H9 (cell line): Measurements from ENCODE around the gene NFXL1. TPM values are rescaled to one million over a fixed set of nuclear protein-coding genes. Genes with fewer than 3 reads are reported as not detected.

Experiments
- DNase-seq: peaks from one replicate; pipeline ENCODE4 v3.0.0-alpha.2; 2017
- H2AFZ ChIP-seq: one replicate; pipeline ENCODE4 v1.6.1; 2013; ENCODE audit warnings: mild to moderate bottlenecking, low read length, control low read depth, moderate library complexity
- H2AK5ac ChIP-seq: 2 replicates; pipeline ENCODE4 v1.6.1; 2013; ENCODE audit warnings: low read length, control low read depth, mixed read lengths; ENCODE audit not compliant: insufficient read length
- H2BK120ac ChIP-seq: one replicate; pipeline ENCODE4 v1.6.1; 2013; ENCODE audit warnings: low read depth, mild to moderate bottlenecking, low read length, control low read depth, inconsistent platforms; ENCODE audit not compliant: poor library complexity, severe bottlenecking
- H2BK12ac ChIP-seq: 2 replicates; pipeline ENCODE4 v1.6.1; 2013; ENCODE audit warnings: low read length, control low read depth, mixed read lengths, low read depth; ENCODE audit not compliant: insufficient read length
- H2BK15ac ChIP-seq: 2 replicates; pipeline ENCODE4 v1.6.1; 2013; ENCODE audit warnings: low read depth, low read length, control low read depth
- H2BK20ac ChIP-seq: one replicate; pipeline ENCODE4 v1.6.1; 2013; ENCODE audit warnings: low read depth, mild to moderate bottlenecking, low read length, control low read depth, inconsistent platforms; ENCODE audit not compliant: poor library complexity, severe bottlenecking
- H2BK5ac ChIP-seq: 2 replicates; pipeline ENCODE4 v1.6.1; 2013; ENCODE audit warnings: low read length, control low read depth, mixed read lengths; ENCODE audit not compliant: insufficient read length
- H3K14ac ChIP-seq: 2 replicates; pipeline ENCODE4 v1.6.1; 2013; ENCODE audit warnings: low read length, control low read depth; ENCODE audit not compliant: insufficient read depth
- H3K18ac ChIP-seq: 2 replicates; pipeline ENCODE4 v1.6.1; 2013; ENCODE audit warnings: low read depth, mild to moderate bottlenecking, mixed read lengths, low read length, control low read depth; ENCODE audit not compliant: insufficient read length
- H3K23ac ChIP-seq: 2 replicates; pipeline ENCODE4 v1.6.1; 2013; ENCODE audit warnings: low read length, control low read depth, mixed read lengths, low read depth; ENCODE audit not compliant: insufficient read length
- H3K23me2 ChIP-seq: 2 replicates; pipeline ENCODE4 v1.6.1; 2013; ENCODE audit warnings: low read depth, mild to moderate bottlenecking, mixed read lengths, low read length, control low read depth; ENCODE audit not compliant: insufficient read length, poor library complexity, severe bottlenecking
- H3K27ac ChIP-seq: 2 replicates; pipeline ENCODE4 v1.5.1; 2013; ENCODE audit warnings: low read length, control low read depth, mixed read lengths, low read depth; ENCODE audit not compliant: insufficient read length
- H3K27me3 ChIP-seq: 2 replicates; pipeline ENCODE4 v1.6.1; 2013; ENCODE audit warnings: low read length, control low read depth, inconsistent platforms; ENCODE audit not compliant: insufficient read depth
- H3K4ac ChIP-seq: 2 replicates; pipeline ENCODE4 v1.6.1; 2013; ENCODE audit warnings: low read depth, mild to moderate bottlenecking, control low read depth, inconsistent platforms, low read length, moderate library complexity
- H3K4me1 ChIP-seq: 2 replicates; pipeline ENCODE4 v1.6.1; 2013; ENCODE audit warnings: low read length, control low read depth, inconsistent platforms; ENCODE audit not compliant: insufficient read depth
- H3K4me2 ChIP-seq: 2 replicates; pipeline ENCODE4 v1.6.1; 2013; ENCODE audit warnings: low read length, control low read depth, mixed read lengths; ENCODE audit not compliant: insufficient read length, insufficient read depth
- H3K56ac ChIP-seq: 2 replicates; pipeline ENCODE4 v1.6.1; 2013; ENCODE audit warnings: low read depth, mild to moderate bottlenecking, mixed read lengths, low read length, control low read depth; ENCODE audit not compliant: insufficient read length
- H3K79me1 ChIP-seq: 2 replicates; pipeline ENCODE4 v1.6.1; 2013; ENCODE audit warnings: low read depth, mild to moderate bottlenecking, moderate library complexity, low read length, control low read depth, inconsistent platforms; ENCODE audit not compliant: insufficient read depth, poor library complexity, severe bottlenecking
- H3K79me2 ChIP-seq: 2 replicates; pipeline ENCODE4 v1.6.1; 2013; ENCODE audit warnings: low read length, control low read depth, inconsistent platforms; ENCODE audit not compliant: insufficient read depth
- H3K9ac ChIP-seq: 2 replicates; pipeline ENCODE4 v1.6.1; 2013; ENCODE audit warnings: low read length, control low read depth, mixed read lengths; ENCODE audit not compliant: insufficient read length; ENCODE audit errors: extremely low read depth
- H3K9me3 ChIP-seq: one replicate; pipeline ENCODE4 v1.6.1; 2013; ENCODE audit warnings: low read depth, low read length, inconsistent platforms; ENCODE audit not compliant: control insufficient read depth
- H3T11ph ChIP-seq: one replicate; pipeline ENCODE4 v1.6.1; 2013; ENCODE audit warnings: mild to moderate bottlenecking, low read length, control low read depth, inconsistent platforms
- H4K20me1 ChIP-seq: one replicate; pipeline ENCODE4 v1.6.1; 2013; ENCODE audit not compliant: control insufficient read depth, insufficient read length, insufficient read depth
- H4K5ac ChIP-seq: 2 replicates; pipeline ENCODE4 v1.6.1; 2013; ENCODE audit warnings: low read depth, mild to moderate bottlenecking, mixed read lengths, low read length, control low read depth; ENCODE audit not compliant: insufficient read length
- H4K8ac ChIP-seq: replicated peaks from 2 replicates; pipeline ENCODE4 v1.6.1; 2013; ENCODE audit warnings: low read length, control low read depth, mixed read lengths, low read depth; ENCODE audit not compliant: insufficient read length
- H4K91ac ChIP-seq: 2 replicates; pipeline ENCODE4 v1.6.1; 2013; ENCODE audit warnings: low read depth, mild to moderate bottlenecking, moderate library complexity, mixed read lengths, low read length, control low read depth; ENCODE audit not compliant: insufficient read length
- H3K27ac Mint-ChIP-seq, 3 experiments: 2 replicates in 2 of 3; 3 replicates in 1 of 3; pipeline ENCODE4 v1.8.0; 2020 to 2021; ENCODE audit warnings: mixed read lengths in 3 of 3, mild to moderate bottlenecking in 1 of 3, moderate library complexity in 1 of 3
- H3K27me3 Mint-ChIP-seq: 2 replicates; pipeline ENCODE4 v1.8.0; 2021; ENCODE audit warnings: low read depth, mild to moderate bottlenecking, moderate library complexity, mixed read lengths
- H3K36me3 Mint-ChIP-seq, 3 experiments: 2 replicates in 2 of 3; 3 replicates in 1 of 3; pipeline ENCODE4 v1.8.0; 2020 to 2021; ENCODE audit warnings: low read depth in 3 of 3, mixed read lengths in 3 of 3; ENCODE audit not compliant: insufficient read depth in 1 of 3
- H3K4me1 Mint-ChIP-seq, 2 experiments: 2 replicates each; pipeline ENCODE4 v1.8.0; 2020; ENCODE audit warnings: mixed read lengths in 2 of 2
- H3K4me3 Mint-ChIP-seq, 2 experiments: 2 replicates in 1 of 2; 3 replicates in 1 of 2; pipeline ENCODE4 v1.8.0; 2020 to 2021; ENCODE audit warnings: mild to moderate bottlenecking in 2 of 2, mixed read lengths in 2 of 2, moderate library complexity in 1 of 2
- H3K9me3 Mint-ChIP-seq, 2 experiments: 2 replicates in 1 of 2; 3 replicates in 1 of 2; pipeline ENCODE4 v1.8.0; 2020; ENCODE audit warnings: mild to moderate bottlenecking in 2 of 2, mixed read lengths in 2 of 2, moderate library complexity in 1 of 2
- WGBS: extraction: QIAGEN DNeasy Blood & Tissue Kit; methylation state at CpG from one replicate; pipeline ENCODE4 v1.1.7; 2013; ENCODE audit warnings: missing lambda C conversion rate, low lambda C conversion rate, mixed read lengths; ENCODE audit not compliant: insufficient read length; ENCODE audit errors: extremely low coverage; 5-methylcytosine and 5-hydroxymethylcytosine counted together
- total RNA-seq: library from RNA; stranded (reverse); gene quantifications from 2 replicates; pipeline ENCODE4 v1.2.1, GENCODE V29; 2021
- TF ChIP-seq, protein P1 (sequence below): fragments of 200-600 bp; sonication (generic); conservative IDR thresholded peaks from 3 replicates; pipeline ENCODE4 v1.8.0; 2021; ENCODE audit warnings: antibody characterized with exemption, mild to moderate bottlenecking

NFXL1 gene
- total RNA-seq, 1 experiment from 2014 or later = 33.8 TPM

DNA sequence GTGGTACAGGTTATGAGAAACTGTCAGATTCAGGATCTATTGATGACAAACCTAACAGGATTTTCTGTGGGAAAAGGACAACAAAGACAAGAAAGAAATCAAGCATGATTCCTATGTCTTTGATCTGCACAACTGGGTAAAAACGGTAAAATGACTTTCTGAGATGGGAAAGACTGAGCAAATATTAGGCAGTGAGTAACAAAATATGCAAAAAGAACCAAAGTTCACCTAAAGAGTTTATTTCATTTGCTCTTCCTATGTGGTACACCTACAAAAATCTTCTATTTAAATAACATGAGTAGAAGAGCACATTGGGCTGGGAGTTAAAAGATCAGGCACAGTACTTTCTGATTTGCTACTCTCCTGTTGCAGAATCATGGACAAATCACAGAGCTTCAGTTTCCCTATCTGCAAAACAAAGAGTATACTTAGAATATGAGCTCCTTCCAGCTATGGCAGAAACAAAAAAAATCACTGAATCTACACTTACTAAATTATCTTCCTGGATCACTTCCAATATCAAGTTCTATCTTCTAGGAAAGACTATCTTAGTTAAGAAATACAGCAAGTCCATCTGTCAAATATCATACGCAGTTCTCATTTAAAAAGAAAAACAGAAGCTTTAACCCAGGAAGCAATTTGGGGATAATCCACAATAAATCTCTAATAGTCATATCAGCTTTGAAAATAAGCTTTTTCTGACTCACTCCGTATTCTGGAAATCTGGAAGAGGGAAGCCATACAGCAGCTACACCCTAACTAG, 37.4 kb downstream of the NFXL1 start:
- no peaks in the 10 kb centered on the region for H3K23me2 ChIP-seq
- peaks cover 53 to 77% (median 73%) of the 10 kb centered on the region in 3 experiments for H3K36me3 Mint-ChIP-seq
- no peak overlapping the region for H3K27ac Mint-ChIP-seq
- no peak overlapping the region for H3K27ac ChIP-seq
- no peak overlapping the region for H4K5ac ChIP-seq
- H3K4ac ChIP-seq = no peak overlapping the region
- no peak overlapping the region for H4K8ac ChIP-seq
- H3K27me3 Mint-ChIP-seq = no peaks in the 10 kb centered on the region
- H2BK120ac ChIP-seq = no peak overlapping the region
- no peak overlapping the region for H2BK15ac ChIP-seq
- no peak for DNase-seq
- no peak overlapping the region for H2BK12ac ChIP-seq
- H3K79me2 ChIP-seq = no peaks in the 10 kb centered on the region
- WGBS = no CpG with 5 or more reads among the region's 3 CpGs
- no peaks in the 10 kb centered on the region for H3K4me1 Mint-ChIP-seq
- H3K4me1 ChIP-seq = no peaks in the 10 kb centered on the region
- no peak overlapping the region for H3K56ac ChIP-seq
- H3K4me2 ChIP-seq = no peak overlapping the region
- no peak overlapping the region for H3K9ac ChIP-seq
- no peak overlapping the region for H2AK5ac ChIP-seq
- H3K79me1 ChIP-seq = no peaks in the 10 kb centered on the region
- TF ChIP-seq, protein P1, sequence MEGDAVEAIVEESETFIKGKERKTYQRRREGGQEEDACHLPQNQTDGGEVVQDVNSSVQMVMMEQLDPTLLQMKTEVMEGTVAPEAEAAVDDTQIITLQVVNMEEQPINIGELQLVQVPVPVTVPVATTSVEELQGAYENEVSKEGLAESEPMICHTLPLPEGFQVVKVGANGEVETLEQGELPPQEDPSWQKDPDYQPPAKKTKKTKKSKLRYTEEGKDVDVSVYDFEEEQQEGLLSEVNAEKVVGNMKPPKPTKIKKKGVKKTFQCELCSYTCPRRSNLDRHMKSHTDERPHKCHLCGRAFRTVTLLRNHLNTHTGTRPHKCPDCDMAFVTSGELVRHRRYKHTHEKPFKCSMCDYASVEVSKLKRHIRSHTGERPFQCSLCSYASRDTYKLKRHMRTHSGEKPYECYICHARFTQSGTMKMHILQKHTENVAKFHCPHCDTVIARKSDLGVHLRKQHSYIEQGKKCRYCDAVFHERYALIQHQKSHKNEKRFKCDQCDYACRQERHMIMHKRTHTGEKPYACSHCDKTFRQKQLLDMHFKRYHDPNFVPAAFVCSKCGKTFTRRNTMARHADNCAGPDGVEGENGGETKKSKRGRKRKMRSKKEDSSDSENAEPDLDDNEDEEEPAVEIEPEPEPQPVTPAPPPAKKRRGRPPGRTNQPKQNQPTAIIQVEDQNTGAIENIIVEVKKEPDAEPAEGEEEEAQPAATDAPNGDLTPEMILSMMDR = no peak
- no peak overlapping the region for H2AFZ ChIP-seq
- no peak overlapping the region for H2BK5ac ChIP-seq
- H3K14ac ChIP-seq = no peak overlapping the region
- no peak overlapping the region for H3T11ph ChIP-seq
- H4K20me1 ChIP-seq = no peaks in the 10 kb centered on the region
- H4K91ac ChIP-seq = no peak overlapping the region
- no peak overlapping the region for H3K18ac ChIP-seq
- no peaks in the 10 kb centered on the region for H3K9me3 ChIP-seq
- no peaks in the 10 kb centered on the region for H3K27me3 ChIP-seq
- no peak overlapping the region for H3K4me3 Mint-ChIP-seq
- no peak overlapping the region for H3K23ac ChIP-seq
- H3K9me3 Mint-ChIP-seq = peaks cover 0 to 9% of the 10 kb centered on the region in 2 experiments; a peak in 2 of 5 replicates
- H2BK20ac ChIP-seq = no peak overlapping the region
